ENCODE data around the gene DCAF17. TPM values are rescaled to one million over a fixed set of nuclear protein-coding genes. Genes with fewer than 3 reads are reported as not detected.

DCAF17 gene, protein sequence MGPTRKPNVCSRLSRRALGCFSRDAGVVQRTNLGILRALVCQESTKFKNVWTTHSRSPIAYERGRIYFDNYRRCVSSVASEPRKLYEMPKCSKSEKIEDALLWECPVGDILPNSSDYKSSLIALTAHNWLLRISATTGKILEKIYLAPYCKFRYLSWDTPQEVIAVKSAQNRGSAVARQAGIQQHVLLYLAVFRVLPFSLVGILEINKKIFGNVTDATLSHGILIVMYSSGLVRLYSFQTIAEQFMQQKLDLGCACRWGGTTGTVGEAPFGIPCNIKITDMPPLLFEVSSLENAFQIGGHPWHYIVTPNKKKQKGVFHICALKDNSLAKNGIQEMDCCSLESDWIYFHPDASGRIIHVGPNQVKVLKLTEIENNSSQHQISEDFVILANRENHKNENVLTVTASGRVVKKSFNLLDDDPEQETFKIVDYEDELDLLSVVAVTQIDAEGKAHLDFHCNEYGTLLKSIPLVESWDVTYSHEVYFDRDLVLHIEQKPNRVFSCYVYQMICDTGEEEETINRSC
- total RNA-seq (10 to 100 TPM; 12.3 to 20.2 (median 17.9) TPM), polyA plus RNA-seq (10 to 100 TPM in 1 of 2 donors, 1 to 10 TPM in 1; 6.7 to 13.8 TPM)
- long read RNA-seq, donor 1, partial matches to known transcripts: 0 of 6 reads
- long read RNA-seq, donor 1, other reads (novel, unspliced or antisense): 5 of 6 reads
- long read RNA-seq, donor 2, full-length matches to known transcripts: 5 of 5 reads
- long read RNA-seq, donor 2, partial matches to known transcripts: 0 of 5 reads
- long read RNA-seq, donor 2, other reads (novel, unspliced or antisense): 0 of 5 reads
- long read RNA-seq, donor 3, partial matches to known transcripts: 0 of 6 reads
- long read RNA-seq, donor 3, other reads (novel, unspliced or antisense): 5 of 6 reads

DNA sequence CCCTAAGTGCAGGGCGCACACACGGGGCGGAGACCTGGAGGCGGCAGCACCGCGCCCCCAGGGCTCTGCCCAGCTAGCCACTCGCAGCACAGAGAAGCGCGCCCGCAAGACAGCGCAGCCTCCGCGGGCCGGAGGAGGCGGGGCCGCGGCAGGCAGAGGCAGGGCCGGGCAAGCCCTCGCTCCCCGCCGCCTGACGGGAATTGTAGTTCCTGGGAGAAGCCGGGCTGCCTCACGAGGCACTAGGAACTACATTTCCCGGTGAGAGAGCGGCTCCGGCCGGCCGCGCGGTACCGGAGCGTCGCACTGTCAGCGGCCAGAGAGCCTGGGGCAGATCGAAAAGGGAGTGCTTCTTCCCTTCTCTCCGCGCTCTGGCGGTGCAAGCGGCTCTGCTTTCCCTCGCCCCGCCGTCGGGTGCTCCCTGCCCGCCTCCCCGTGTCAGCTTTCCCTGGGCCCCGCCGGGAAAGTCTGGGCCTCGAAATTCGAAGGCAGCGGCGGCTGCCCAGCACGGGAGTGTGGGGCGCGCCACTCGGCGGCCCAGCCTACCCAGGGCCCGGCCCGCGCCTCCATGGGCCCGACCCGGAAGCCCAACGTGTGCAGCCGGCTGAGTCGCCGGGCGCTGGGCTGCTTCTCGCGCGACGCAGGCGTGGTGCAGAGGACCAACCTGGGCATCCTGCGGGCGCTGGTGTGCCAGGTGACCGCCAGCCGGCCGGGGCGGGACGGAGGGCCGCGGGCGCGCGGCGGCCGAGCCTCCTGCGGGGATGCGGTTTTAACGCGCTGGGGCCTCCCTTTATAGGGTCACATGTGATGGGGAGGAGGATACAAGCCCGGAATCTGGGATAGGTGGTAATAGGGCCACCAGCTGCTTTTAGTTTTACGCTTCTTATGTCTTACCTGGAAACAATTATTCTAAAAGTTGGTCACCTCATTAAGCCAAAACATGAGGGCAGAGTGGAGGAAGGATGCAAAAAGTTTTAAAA lies at the start of gene DCAF17:
Gene DCAF17 (plus strand): TSS at position 214 of the 977 bp plus-strand sequence. CDS start 352 bp downstream, at position 566.
- Histone ChIP-seq H3K4me3 (peak within 1 kb of the TSS; percentile 73), H3K27me3 (no peaks in the 10 kb centered on the region), H3K9me3 (no peaks in the 10 kb centered on the region), H3K36me3 (no peaks in the 10 kb centered on the region), H3K4me1 (ENCODE audit: insufficient read depth) (no peaks in the 10 kb centered on the region), H3K27ac (peak within 1 kb of the TSS; percentile 92 to 95)
- peak; percentile 35 for TF ChIP-seq POLR2A (IDR thresholded peaks at IDR 0.05)
- no peak for TF ChIP-seq EP300 (IDR thresholded peaks at IDR 0.05)
- TF ChIP-seq, protein P1, sequence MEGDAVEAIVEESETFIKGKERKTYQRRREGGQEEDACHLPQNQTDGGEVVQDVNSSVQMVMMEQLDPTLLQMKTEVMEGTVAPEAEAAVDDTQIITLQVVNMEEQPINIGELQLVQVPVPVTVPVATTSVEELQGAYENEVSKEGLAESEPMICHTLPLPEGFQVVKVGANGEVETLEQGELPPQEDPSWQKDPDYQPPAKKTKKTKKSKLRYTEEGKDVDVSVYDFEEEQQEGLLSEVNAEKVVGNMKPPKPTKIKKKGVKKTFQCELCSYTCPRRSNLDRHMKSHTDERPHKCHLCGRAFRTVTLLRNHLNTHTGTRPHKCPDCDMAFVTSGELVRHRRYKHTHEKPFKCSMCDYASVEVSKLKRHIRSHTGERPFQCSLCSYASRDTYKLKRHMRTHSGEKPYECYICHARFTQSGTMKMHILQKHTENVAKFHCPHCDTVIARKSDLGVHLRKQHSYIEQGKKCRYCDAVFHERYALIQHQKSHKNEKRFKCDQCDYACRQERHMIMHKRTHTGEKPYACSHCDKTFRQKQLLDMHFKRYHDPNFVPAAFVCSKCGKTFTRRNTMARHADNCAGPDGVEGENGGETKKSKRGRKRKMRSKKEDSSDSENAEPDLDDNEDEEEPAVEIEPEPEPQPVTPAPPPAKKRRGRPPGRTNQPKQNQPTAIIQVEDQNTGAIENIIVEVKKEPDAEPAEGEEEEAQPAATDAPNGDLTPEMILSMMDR (IDR thresholded peaks at IDR 0.05): peak in 2 of 3 donors; percentile 1 to 7
- intact Hi-C loops (cut with DNase I): loop anchor here in 2 of 4 donors (2.0 to 10.0 kb wide), 3 partner anchors 88 to 270 kb away; partner anchors contain the start of genes CYBRD1 (in 2 of the 2) and TLK1 (in 1 of the 2)
- WGBS, 3 donors: 0 to 1% (median 0%) methylated on average over 50 to 89 of the region's 92 CpGs
- DNase-seq: peak; percentile 93 to 95 (median 94)

DNA sequence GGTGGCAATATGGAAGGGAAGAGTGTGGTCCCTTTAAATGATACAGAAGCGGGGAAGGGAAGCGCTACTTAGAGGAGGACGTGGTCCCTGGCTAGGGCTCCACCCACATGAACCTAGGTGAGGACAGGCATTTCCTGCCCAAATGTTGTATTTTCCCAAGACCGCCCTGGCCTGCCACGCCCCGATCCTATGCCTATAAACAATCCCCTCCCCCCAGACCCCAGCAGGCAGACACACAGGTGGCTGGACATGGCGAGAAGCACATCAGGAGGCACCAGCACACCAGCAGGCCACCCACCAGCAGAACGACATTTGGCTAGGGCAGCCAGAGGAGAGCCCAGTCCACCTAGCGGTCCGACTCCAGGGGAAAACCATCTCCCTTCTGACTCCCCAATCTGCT lies 47.4 kb upstream of the DCAF17 start:
- intact Hi-C loops (cut with DNase I): no loop called here
- TF ChIP-seq POLR2A (IDR thresholded peaks at IDR 0.05): no peak
- TF ChIP-seq, protein P1 (IDR thresholded peaks at IDR 0.05): no peak
- TF ChIP-seq EP300 (IDR thresholded peaks at IDR 0.05): no peak
- 92 to 95% (median 93%) methylated on average over 10 of the region's 10 CpGs for WGBS, 3 donors
- Histone ChIP-seq H3K9me3 (no peaks in the 10 kb centered on the region), H3K4me1 (ENCODE audit: insufficient read depth) (no peaks in the 10 kb centered on the region), H3K4me3 (no peak overlapping the region), H3K36me3 (no peaks in the 10 kb centered on the region), H3K27ac (no peak overlapping the region), H3K27me3 (no peaks in the 10 kb centered on the region)
- DNase-seq: no peak

DNA sequence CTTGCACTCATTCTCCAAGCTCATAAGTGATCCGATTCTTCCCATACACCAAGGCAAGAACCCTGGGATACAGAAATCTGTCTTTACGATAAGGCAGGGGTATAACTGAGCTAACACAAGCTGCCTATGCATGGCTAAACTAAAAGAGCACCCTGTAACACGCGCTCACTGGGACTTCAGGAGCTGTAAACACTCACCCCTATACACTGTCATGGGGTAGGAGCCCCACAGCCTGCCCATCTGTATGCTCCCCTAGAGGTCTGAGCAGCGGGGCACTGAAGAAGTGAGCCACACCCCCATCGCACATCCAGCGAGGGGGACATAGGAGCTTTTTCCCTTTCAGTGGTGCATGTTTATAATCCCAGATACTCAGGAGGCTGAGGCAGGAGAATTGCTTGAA lies 47.0 kb upstream of the DCAF17 start:
- Histone ChIP-seq H3K36me3 (no peaks in the 10 kb centered on the region), H3K9me3 (no peaks in the 10 kb centered on the region), H3K4me3 (no peak overlapping the region), H3K27ac (no peak overlapping the region), H3K27me3 (no peaks in the 10 kb centered on the region), H3K4me1 (ENCODE audit: insufficient read depth) (no peaks in the 10 kb centered on the region)
- WGBS, 3 donors: 85 to 95% (median 91%) methylated on average over 7 of the region's 7 CpGs
- intact Hi-C loops (cut with DNase I): no loop called here
- DNase-seq: no peak
- TF ChIP-seq EP300 (IDR thresholded peaks at IDR 0.05): no peak
- TF ChIP-seq, protein P1 (IDR thresholded peaks at IDR 0.05): no peak
- no peak for TF ChIP-seq POLR2A (IDR thresholded peaks at IDR 0.05)

Data from ovary (tissue), 10 donors.